Activated CD8-positive, alpha-beta memory T cell treated with anti-CD3 and anti-CD28 coated beads, Interleukin-2, amount 50 U/mL, for 1 hour (primary cell): ENCODE data around the gene ASPG.

Source experiments
- DNase-seq: peaks from one replicate; pipeline ENCODE4 v3.0.0-alpha.2; 2020; ENCODE audit errors: extremely low read depth

The ASPG gene

GRCh38 chr14:104135904-104136471, 50.5 kb downstream of the ASPG start:
- no peak for DNase-seq

- DNase-seq: no peak
These were observed 51.2 kb downstream of the ASPG start for GRCh38 chr14:104136472-104137296.

- no peak for DNase-seq
These were observed 52.0 kb downstream of the ASPG start for GRCh38 chr14:104137297-104138097.

GRCh38 chr14:104138098-104138717, 52.7 kb downstream of the ASPG start, which contains the start of gene KIF26A:
Gene KIF26A (plus strand): TSS chr14:104138587. CDS start chr14:104138723, 136 bp downstream.
- DNase-seq: no peak

GRCh38 chr14:104138718-104139459, 53.4 kb downstream of the ASPG start:
- DNase-seq: no peak

GRCh38 chr14:104139460-104140212, 54.1 kb downstream of the ASPG start:
- no peak for DNase-seq

- no peak for DNase-seq
These were observed 54.6 kb downstream of the ASPG start for GRCh38 chr14:104140213-104140462.

- no peak for DNase-seq
These were observed 55.2 kb downstream of the ASPG start for GRCh38 chr14:104140463-104141331.

GRCh38 chr14:104141621-104142091, 56.2 kb downstream of the ASPG start:
- DNase-seq: no peak

GRCh38 chr14:104142136-104142945, 56.8 kb downstream of the ASPG start:
- no peak for DNase-seq

GRCh38 chr14:104142946-104143470, 57.5 kb downstream of the ASPG start:
- DNase-seq: no peak

GRCh38 chr14:104143521-104144452, 58.3 kb downstream of the ASPG start:
- DNase-seq: no peak

GRCh38 chr14:104144453-104144790, 58.9 kb downstream of the ASPG start:
- no peak for DNase-seq

GRCh38 chr14:104144911-104145825, 59.7 kb downstream of the ASPG start:
- DNase-seq: no peak

- DNase-seq: no peak
These were observed 60.5 kb downstream of the ASPG start for GRCh38 chr14:104145826-104146601.
